Measurements from ENCODE around the gene TSPAN14.

GRCh38 chr10:80542053-80542452 is 87.9 kb downstream of the TSPAN14 start:
- no peak for TF ChIP-seq TEAD4 (IDR thresholded peaks at IDR 0.05; ENCODE audit: low read depth, low read length)
- no peak for TF ChIP-seq CTCF (IDR thresholded peaks at IDR 0.05; ENCODE audit: control extremely low read depth in 1 of 3, insufficient read depth in 1 of 3, low read depth in 1 of 3, low read length in 3 of 3)
- TF ChIP-seq HDAC2 (IDR thresholded peaks at IDR 0.05; ENCODE audit: borderline replicate concordance in 1 of 2, low read depth in 2 of 2, low read length in 2 of 2): no peak
- no peak for TF ChIP-seq POLR2AphosphoS5 (IDR thresholded peaks at IDR 0.05; ENCODE audit: low read depth, low read length)
- no peak for TF ChIP-seq CEBPB (IDR thresholded peaks at IDR 0.05; ENCODE audit: low read depth, low read length)
